Measurements from ENCODE around the gene KIF22.

Gene KIF22

GRCh38 chr16:29842732-29843346, 52.3 kb downstream of the KIF22 start:
- Histone ChIP-seq H3K9ac (ENCODE audit: low read length) (no peak overlapping the region), H3K4me2 (ENCODE audit: low read depth, low read length, poor library complexity, severe bottlenecking) (no peak overlapping the region), H3K27me3 (ENCODE audit: low read length) (no peaks in the 10 kb centered on the region), H3K9me3 (ENCODE audit: insufficient read depth, low read length) (no peaks in the 10 kb centered on the region), H3F3A (ENCODE audit: insufficient read depth) (no peaks in the 10 kb centered on the region), H3K36me3 (ENCODE audit: low read length) (no peaks in the 10 kb centered on the region), H3K9me2 (replicated peaks; ENCODE audit: insufficient read depth, low read length) (no peaks in the 10 kb centered on the region), H4K20me1 (ENCODE audit: low read depth, low read length) (no peaks in the 10 kb centered on the region), H2AFZ (ENCODE audit: low read depth, low read length, severe bottlenecking) (no peak overlapping the region), H3K27ac (ENCODE audit: low read depth, low read length) (no peak overlapping the region), H3K4me3 (ENCODE audit: insufficient read depth, low read length, poor library complexity, severe bottlenecking) (no peak overlapping the region), H3K79me2 (ENCODE audit: insufficient read depth, low read length) (no peaks in the 10 kb centered on the region)
- TF ChIP-seq, protein P1, sequence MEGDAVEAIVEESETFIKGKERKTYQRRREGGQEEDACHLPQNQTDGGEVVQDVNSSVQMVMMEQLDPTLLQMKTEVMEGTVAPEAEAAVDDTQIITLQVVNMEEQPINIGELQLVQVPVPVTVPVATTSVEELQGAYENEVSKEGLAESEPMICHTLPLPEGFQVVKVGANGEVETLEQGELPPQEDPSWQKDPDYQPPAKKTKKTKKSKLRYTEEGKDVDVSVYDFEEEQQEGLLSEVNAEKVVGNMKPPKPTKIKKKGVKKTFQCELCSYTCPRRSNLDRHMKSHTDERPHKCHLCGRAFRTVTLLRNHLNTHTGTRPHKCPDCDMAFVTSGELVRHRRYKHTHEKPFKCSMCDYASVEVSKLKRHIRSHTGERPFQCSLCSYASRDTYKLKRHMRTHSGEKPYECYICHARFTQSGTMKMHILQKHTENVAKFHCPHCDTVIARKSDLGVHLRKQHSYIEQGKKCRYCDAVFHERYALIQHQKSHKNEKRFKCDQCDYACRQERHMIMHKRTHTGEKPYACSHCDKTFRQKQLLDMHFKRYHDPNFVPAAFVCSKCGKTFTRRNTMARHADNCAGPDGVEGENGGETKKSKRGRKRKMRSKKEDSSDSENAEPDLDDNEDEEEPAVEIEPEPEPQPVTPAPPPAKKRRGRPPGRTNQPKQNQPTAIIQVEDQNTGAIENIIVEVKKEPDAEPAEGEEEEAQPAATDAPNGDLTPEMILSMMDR (IDR thresholded peaks at IDR 0.05; ENCODE audit: insufficient read depth, low read length, poor library complexity, severe bottlenecking): no peak
- TF ChIP-seq EZH2phosphoT487 (conservative IDR thresholded peaks at IDR 0.05; ENCODE audit: low read length): no peak

- no peaks in the 10 kb centered on the region for H3K27me3 ChIP-seq (ENCODE audit: low read length)
- H2AFZ ChIP-seq (ENCODE audit: low read depth, low read length, severe bottlenecking): no peak overlapping the region
- H3K36me3 ChIP-seq (ENCODE audit: low read length): no peaks in the 10 kb centered on the region
- H3K9ac ChIP-seq (ENCODE audit: low read length): no peak overlapping the region
- H3K4me2 ChIP-seq (ENCODE audit: low read depth, low read length, poor library complexity, severe bottlenecking): no peak overlapping the region
- no peaks in the 10 kb centered on the region for H3K9me3 ChIP-seq (ENCODE audit: insufficient read depth, low read length)
- no peak overlapping the region for H3K4me3 ChIP-seq (ENCODE audit: insufficient read depth, low read length, poor library complexity, severe bottlenecking)
- no peaks in the 10 kb centered on the region for H3F3A ChIP-seq (ENCODE audit: insufficient read depth)
- H3K27ac ChIP-seq (ENCODE audit: low read depth, low read length): no peak overlapping the region
- no peaks in the 10 kb centered on the region for H3K9me2 ChIP-seq (replicated peaks; ENCODE audit: insufficient read depth, low read length)
- TF ChIP-seq EZH2phosphoT487 (conservative IDR thresholded peaks at IDR 0.05; ENCODE audit: low read length): no peak
- TF ChIP-seq, protein P1 (IDR thresholded peaks at IDR 0.05; ENCODE audit: insufficient read depth, low read length, poor library complexity, severe bottlenecking): no peak
- no peaks in the 10 kb centered on the region for H3K79me2 ChIP-seq (ENCODE audit: insufficient read depth, low read length)
- H4K20me1 ChIP-seq (ENCODE audit: low read depth, low read length): no peaks in the 10 kb centered on the region
Observed at GRCh38 chr16:29843931-29844330, 53.4 kb downstream of the KIF22 start.

DNA sequence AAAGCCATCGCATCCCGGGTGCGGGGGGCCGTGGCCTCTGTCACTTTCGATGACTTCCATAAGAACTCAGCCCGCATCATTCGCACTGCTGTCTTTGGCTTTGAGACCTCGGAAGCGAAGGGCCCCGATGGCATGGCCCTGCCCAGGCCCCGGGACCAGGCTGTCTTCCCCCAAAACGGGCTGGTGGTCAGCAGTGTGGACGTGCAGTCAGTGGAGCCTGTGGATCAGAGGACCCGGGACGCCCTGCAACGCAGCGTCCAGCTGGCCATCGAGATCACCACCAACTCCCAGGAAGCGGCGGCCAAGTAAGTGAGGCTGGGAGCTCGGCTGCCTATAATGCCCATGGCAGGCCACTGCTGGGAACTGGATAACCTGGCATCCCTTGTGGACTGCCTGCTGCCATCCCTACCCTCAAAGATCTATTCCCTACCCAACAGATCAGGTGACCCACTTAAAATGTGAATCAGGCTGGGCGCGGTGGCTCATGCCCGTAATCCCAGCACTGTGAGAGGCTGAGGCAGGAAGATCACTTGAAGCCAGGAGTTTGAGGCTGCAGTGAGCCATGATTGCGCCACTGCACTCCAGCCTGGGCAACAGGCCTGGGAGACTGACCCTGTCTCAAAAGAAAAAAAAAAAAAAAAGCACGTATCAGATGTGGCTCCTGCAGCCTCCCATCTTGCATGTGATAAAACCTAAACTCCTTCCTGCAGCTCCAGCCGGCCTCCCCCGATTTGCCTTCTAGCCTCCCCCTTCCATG, 54.2 kb downstream of the KIF22 start:
- TF ChIP-seq, protein P1 (IDR thresholded peaks at IDR 0.05; ENCODE audit: insufficient read depth, low read length, poor library complexity, severe bottlenecking): no peak
- Histone ChIP-seq H3K4me3 (ENCODE audit: insufficient read depth, low read length, poor library complexity, severe bottlenecking) (no peak overlapping the region), H3K27me3 (ENCODE audit: low read length) (no peaks in the 10 kb centered on the region), H2AFZ (ENCODE audit: low read depth, low read length, severe bottlenecking) (no peak overlapping the region), H3F3A (ENCODE audit: insufficient read depth) (no peaks in the 10 kb centered on the region), H3K9ac (ENCODE audit: low read length) (no peak overlapping the region), H3K27ac (ENCODE audit: low read depth, low read length) (no peak overlapping the region), H4K20me1 (ENCODE audit: low read depth, low read length) (no peaks in the 10 kb centered on the region), H3K9me3 (ENCODE audit: insufficient read depth, low read length) (no peaks in the 10 kb centered on the region), H3K4me2 (ENCODE audit: low read depth, low read length, poor library complexity, severe bottlenecking) (no peak overlapping the region), H3K79me2 (ENCODE audit: insufficient read depth, low read length) (no peaks in the 10 kb centered on the region), H3K36me3 (ENCODE audit: low read length) (no peaks in the 10 kb centered on the region), H3K9me2 (replicated peaks; ENCODE audit: insufficient read depth, low read length) (no peaks in the 10 kb centered on the region)

All from SU-DHL-6 (cell line).